ENCODE results near the gene UNK.

UNK gene

DNA sequence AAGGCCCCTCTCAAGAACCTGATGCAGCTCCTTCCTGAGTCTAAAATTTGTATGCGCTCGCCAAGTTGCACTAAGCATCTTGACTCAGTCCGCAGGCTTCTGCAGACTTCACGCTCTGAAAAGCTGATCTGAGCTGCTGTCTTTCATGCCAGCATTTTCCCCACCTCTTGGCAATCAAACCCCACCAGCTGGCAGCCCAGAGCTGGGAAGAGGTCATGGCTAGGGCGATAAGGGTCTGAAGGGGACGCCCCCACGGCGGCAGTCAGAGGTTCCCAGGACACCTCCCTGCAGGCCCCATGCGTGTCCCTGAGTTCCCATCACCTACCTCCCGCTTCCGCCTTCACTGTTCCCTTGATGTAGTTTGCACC lies 64.7 kb downstream of the UNK start:
- TF ChIP-seq SIN3A (IDR thresholded peaks at IDR 0.05; ENCODE audit: borderline replicate concordance, insufficient read depth, low read length) (no peak), TAF1 (IDR thresholded peaks at IDR 0.05; ENCODE audit: borderline replicate concordance, insufficient read depth, low read length) (no peak), FOXP2 (optimal IDR thresholded peaks at IDR 0.05; ENCODE audit: borderline replicate concordance, extremely low read depth, extremely low read length, insufficient read depth) (no peak), POLR2AphosphoS5 (IDR thresholded peaks at IDR 0.05; ENCODE audit: low read depth, low read length) (no peak)
- TF ChIP-seq, protein P1, sequence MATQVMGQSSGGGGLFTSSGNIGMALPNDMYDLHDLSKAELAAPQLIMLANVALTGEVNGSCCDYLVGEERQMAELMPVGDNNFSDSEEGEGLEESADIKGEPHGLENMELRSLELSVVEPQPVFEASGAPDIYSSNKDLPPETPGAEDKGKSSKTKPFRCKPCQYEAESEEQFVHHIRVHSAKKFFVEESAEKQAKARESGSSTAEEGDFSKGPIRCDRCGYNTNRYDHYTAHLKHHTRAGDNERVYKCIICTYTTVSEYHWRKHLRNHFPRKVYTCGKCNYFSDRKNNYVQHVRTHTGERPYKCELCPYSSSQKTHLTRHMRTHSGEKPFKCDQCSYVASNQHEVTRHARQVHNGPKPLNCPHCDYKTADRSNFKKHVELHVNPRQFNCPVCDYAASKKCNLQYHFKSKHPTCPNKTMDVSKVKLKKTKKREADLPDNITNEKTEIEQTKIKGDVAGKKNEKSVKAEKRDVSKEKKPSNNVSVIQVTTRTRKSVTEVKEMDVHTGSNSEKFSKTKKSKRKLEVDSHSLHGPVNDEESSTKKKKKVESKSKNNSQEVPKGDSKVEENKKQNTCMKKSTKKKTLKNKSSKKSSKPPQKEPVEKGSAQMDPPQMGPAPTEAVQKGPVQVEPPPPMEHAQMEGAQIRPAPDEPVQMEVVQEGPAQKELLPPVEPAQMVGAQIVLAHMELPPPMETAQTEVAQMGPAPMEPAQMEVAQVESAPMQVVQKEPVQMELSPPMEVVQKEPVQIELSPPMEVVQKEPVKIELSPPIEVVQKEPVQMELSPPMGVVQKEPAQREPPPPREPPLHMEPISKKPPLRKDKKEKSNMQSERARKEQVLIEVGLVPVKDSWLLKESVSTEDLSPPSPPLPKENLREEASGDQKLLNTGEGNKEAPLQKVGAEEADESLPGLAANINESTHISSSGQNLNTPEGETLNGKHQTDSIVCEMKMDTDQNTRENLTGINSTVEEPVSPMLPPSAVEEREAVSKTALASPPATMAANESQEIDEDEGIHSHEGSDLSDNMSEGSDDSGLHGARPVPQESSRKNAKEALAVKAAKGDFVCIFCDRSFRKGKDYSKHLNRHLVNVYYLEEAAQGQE (IDR thresholded peaks at IDR 0.05; ENCODE audit: insufficient read depth in 1 of 2, low read depth in 2 of 2, low read length in 2 of 2): no peak

DNA sequence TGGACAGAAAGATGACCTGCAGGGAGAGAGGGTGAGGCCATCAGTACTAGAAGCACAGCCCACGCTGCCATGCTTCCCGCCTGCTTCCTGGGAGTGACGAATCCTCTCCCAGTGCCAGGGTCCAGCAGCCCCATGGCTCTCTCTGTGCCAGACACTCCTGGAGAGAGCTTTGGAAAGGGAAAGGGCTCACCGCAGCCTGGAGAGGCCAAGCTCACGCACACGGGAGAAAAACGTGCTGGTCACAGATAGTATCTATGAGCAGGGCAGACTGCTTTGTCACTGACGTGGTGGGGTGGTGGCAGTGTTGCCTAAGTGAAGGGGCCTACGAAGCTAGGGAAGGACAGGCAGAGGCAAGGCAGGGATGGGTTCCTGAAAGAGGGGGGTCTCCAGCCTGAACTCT lies 65.1 kb downstream of the UNK start:
- no peak for TF ChIP-seq POLR2AphosphoS5 (IDR thresholded peaks at IDR 0.05; ENCODE audit: low read depth, low read length)
- TF ChIP-seq SIN3A (IDR thresholded peaks at IDR 0.05; ENCODE audit: borderline replicate concordance, insufficient read depth, low read length): no peak
- no peak for TF ChIP-seq TAF1 (IDR thresholded peaks at IDR 0.05; ENCODE audit: borderline replicate concordance, insufficient read depth, low read length)
- TF ChIP-seq, protein P1 (IDR thresholded peaks at IDR 0.05; ENCODE audit: insufficient read depth in 1 of 2, low read depth in 2 of 2, low read length in 2 of 2): no peak
- no peak for TF ChIP-seq FOXP2 (optimal IDR thresholded peaks at IDR 0.05; ENCODE audit: borderline replicate concordance, extremely low read depth, extremely low read length, insufficient read depth)

GRCh38 chr17:75850928-75851692 lies 66.5 kb downstream of the UNK start:
- TF ChIP-seq TAF1 (IDR thresholded peaks at IDR 0.05; ENCODE audit: borderline replicate concordance, insufficient read depth, low read length) (no peak), FOXP2 (optimal IDR thresholded peaks at IDR 0.05; ENCODE audit: borderline replicate concordance, extremely low read depth, extremely low read length, insufficient read depth) (no peak), POLR2AphosphoS5 (IDR thresholded peaks at IDR 0.05; ENCODE audit: low read depth, low read length) (no peak), SIN3A (IDR thresholded peaks at IDR 0.05; ENCODE audit: borderline replicate concordance, insufficient read depth, low read length) (no peak)
- TF ChIP-seq, protein P1 (IDR thresholded peaks at IDR 0.05; ENCODE audit: insufficient read depth in 1 of 2, low read depth in 2 of 2, low read length in 2 of 2): no peak

- TF ChIP-seq, protein P1 (IDR thresholded peaks at IDR 0.05; ENCODE audit: insufficient read depth in 1 of 2, low read depth in 2 of 2, low read length in 2 of 2): no peak
- TF ChIP-seq FOXP2 (optimal IDR thresholded peaks at IDR 0.05; ENCODE audit: borderline replicate concordance, extremely low read depth, extremely low read length, insufficient read depth): no peak
- TF ChIP-seq SIN3A (IDR thresholded peaks at IDR 0.05; ENCODE audit: borderline replicate concordance, insufficient read depth, low read length): no peak
- TF ChIP-seq TAF1 (IDR thresholded peaks at IDR 0.05; ENCODE audit: borderline replicate concordance, insufficient read depth, low read length): no peak
- TF ChIP-seq POLR2AphosphoS5 (IDR thresholded peaks at IDR 0.05; ENCODE audit: low read depth, low read length): no peak
Observed at GRCh38 chr17:75853433-75853832, 68.8 kb downstream of the UNK start.
